ENCODE results near the gene CPPED1.
A peak's percentile ranks its signal among the peaks of the same experiment; 100 is the strongest.
"Not testable (repeated sequence)": the region's sequence is repeated elsewhere in the genome, so short reads cannot be mapped to it uniquely, and the experiment has no call there.

The CPPED1 gene

DNA sequence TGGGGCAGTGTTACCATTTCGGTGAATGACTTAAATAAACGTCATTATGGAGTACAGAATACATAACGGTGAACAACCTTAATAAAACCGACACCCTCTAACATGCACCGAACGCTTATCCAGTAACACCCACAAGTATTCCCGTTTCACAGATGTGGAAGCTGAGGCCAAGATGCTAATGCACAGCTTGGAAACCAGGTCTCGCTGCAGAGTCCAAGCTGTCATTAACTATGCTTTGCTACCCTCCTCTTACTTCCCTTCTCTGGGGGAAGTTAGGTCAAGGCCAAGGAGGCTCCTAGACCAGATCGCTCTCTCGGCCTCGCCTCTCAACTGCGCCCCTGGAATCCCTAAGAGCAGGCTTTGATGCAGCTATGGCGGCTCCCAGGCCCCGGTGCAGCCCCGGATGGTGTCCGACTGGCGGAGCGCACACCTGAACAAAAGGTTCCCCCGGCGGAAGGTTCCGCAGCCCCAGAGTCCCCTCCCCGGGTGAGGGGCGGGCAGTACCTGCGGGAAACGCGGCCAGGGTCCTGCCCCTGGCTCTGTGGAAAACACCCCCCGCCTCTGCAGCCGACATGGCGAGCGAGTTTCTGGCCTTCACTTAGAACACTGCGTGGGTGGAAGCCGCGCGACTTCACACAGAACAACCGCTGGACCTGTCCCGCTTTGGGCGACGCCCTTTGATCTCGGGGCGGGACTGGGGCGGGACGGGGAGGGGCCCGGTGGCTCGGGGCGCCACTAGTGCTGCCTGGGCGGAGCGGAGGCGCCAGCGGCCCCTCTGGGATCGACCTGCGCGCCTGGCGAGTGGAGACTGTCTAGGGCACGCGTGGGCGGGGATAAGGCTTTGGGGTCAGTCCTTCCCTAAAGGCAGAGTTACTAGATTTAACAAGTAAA is at the start of gene CPPED1:
TSS of gene CPPED1 (minus strand) at position 685 of the 891 bp plus-strand sequence. CDS start at position 574, 111 bp downstream.
- DNase-seq (ENCODE audit: low spot score): peak; percentile 92
- FAIRE-seq: no peak

- no peak for FAIRE-seq
- no peak for DNase-seq (ENCODE audit: low spot score)
Observed at GRCh38 chr16:12850186-12850585, 46.5 kb upstream of the CPPED1 start.

GRCh38 chr16:12846592-12846991 is 42.9 kb upstream of the CPPED1 start:
- no peak for DNase-seq (ENCODE audit: low spot score)

GRCh38 chr16:12845282-12845681 is 41.6 kb upstream of the CPPED1 start:
- no peak for FAIRE-seq
- DNase-seq (ENCODE audit: low spot score): no peak

More at GRCh38 chr16:12846592-12846991, 42.9 kb upstream of the CPPED1 start:
- no peak for FAIRE-seq

GRCh38 chr16:12837756-12838155 is 34.1 kb upstream of the CPPED1 start:
- DNase-seq (ENCODE audit: low spot score): no peak
- FAIRE-seq: no peak

DNA sequence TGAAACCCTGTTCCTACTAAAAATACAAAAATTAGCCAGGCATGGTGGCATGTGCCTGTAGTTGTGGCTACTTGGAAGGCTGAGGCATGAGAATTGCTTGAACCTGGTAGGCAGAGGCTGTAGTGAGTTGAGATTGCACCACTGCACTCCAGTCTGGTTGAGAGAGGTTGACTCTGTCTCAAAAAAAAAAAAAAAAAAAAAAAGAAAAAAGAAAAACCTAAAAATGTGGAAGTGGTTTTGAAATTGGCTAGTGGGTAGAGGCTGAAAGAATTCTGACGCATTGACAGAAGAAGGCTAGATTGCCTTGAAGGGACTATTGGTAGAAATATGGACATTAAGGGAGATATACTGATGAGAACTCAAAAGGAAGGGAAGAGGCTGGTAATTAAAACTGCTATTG is 33.6 kb upstream of the CPPED1 start:
- no peak for DNase-seq (ENCODE audit: low spot score)
- no peak for FAIRE-seq

DNA sequence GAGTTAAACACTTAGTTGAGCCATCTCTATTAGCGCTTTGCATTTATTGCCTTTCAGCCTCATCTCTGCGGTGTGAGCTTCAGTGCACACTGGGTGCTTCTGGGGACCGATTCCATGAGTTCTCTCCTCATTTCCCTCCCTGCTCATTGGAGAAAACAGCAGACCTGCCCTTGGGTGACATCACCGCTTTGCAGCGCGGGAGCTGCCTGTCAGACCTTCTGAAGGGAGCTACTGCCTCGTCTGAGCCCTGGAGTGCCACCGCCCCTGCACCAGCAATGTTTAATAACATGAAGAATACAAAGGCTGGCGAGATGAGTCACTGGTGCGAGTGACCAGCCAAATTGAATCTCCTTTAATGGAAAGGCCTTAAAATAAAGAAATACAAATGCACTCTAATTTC is 30.2 kb upstream of the CPPED1 start:
- FAIRE-seq (peak; percentile 84), DNase-seq (ENCODE audit: low spot score) (peak; percentile 90)

DNA sequence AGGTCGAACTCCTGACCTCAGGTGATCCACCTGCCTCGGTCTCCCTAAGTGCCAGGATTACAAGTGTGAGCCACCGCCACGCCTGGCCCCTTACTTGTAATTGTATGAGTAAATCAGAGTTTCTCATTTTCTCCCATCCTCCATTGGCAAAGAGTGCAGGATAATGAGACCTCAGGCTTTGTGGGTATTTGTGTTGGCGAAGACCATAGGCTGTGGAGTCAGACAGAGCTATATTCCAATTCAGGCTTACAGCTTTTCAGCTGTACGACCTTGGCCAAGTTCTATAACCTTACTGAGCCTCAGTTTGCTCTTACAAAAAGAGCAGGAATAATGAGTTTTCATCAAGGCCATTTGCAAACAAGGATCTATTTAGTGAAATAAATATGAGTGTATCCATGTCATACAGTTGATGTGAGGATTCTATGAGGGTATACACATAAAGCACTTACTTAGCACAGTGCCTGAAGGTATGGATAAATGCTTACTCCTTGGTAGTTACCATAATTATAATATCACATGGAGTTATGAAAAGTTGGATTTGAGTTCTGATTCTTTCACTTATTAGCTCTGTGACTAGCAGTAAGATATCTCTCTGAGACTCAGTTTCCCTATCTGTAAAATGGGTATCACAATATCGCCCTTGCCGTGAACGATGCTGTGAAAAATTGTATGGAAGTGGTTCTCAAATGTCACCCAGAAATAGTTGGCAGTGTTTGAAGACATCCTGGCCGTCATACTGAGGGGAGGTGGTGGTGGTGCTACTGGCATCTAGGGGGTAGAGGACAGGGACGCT is 25.6 kb upstream of the CPPED1 start:
- FAIRE-seq: no peak
- no peak for DNase-seq (ENCODE audit: low spot score)

DNA sequence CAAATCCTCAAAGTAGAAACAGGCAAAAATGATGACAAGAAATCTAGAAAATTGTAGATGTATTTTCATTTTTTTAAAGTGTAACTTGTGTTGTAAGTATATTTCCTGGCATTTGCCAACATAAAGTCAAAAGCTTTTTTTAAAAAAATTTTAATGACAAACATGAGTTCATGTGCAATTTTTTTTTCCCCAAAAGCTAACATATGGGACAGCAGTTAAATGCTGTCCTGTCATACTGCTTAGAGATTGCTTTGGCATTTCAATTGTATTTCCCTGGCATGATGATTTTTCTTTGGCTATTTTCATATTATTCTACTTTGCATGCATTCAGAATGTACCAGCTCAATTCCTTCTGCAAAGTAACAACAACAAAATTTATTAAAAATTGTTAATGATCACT is 24.5 kb upstream of the CPPED1 start:
- DNase-seq (ENCODE audit: low spot score): no peak
- no peak for FAIRE-seq

GRCh38 chr16:12826559-12826958 is 22.9 kb upstream of the CPPED1 start:
- no peak for DNase-seq (ENCODE audit: low spot score)
- FAIRE-seq: no peak

DNA sequence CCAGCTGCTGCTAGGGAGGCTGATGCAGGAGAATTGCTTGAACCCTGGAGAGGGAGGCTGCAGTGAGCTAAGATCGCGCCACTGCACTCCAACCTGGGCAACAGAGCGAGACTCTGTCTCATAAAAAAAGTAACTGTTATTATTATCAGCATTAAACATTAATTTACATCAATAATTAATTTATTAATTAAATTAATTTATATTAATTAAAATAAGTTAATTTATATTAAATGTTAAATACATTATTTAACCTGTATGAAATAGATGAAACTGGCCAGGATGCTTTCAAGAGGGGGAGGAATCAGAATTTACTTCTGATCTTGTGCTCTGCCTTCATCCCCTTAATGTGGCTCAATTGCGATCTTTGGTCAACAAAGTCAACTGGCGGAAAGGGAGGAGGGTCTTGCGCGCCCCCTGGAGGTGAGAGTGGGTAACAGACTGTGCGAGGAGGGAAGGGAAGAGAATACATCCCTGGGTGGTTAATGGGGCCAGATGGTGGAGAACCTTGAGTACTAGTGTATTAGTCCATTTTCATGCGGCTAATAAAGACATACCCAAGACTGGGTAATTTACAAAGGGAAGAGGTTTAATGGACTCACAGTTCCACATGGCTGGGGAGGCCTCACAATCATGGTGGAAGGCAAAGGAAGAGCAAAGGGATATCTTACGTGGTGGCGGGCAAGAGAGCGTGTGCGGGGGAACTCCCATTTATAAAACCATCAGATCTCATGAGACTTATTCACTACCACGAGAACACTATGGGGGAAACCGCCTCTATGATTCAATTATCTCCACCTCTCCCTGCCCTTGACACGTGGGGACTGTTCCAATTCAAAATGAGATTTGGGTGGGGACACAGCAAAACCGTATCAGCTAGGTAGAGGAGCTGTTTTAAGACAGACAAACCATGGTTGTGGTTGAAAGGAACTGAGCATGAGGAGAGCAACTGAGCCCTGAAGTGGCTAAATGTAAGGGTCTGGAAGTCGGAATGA is 15.7 kb upstream of the CPPED1 start:
- DNase-seq (ENCODE audit: low spot score) (peak; percentile 80), FAIRE-seq (no peak)

DNA sequence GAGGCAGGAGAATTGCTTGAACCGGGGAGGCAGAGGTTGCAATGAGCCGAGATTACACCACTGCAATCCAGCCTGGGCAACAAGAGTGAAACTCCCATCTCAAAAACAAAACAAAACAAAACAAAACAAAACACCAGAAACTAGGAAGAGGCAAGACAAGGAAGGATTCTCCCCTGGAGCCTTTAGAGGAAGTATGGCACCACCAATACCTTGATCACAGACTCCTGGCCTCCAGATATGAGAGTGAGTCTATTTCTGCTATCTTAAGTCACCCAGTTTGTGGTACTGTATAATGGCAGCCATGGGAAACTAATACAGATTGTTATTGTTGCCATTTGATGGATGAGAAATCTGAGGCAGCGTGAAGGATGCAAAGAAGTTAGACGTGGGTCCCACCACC is 14.6 kb upstream of the CPPED1 start:
- DNase-seq (ENCODE audit: low spot score) (no peak), FAIRE-seq (no peak)

- not testable (repeated sequence) for FAIRE-seq; DNase-seq (ENCODE audit: low spot score)
Observed at GRCh38 chr16:12816791-12817214, 13.1 kb upstream of the CPPED1 start.

DNA sequence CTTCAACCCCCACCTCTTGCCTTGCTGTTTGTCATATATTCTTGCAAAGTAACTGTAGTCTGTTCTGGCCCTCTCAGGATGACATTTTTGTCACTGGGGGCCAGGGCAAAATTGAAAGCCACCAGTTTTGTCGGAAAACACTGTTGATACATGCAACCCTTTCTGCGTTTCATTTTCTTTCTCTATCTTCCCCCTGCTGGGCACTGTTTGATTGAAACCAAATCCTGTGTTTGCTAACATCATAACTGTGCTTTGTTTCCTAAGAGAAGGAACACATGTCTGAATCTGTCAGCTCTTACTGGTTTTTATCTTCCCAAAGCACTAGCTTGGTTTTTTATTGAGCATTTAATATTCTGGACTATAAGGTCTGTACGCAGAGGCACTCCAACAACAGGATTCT is 11.7 kb upstream of the CPPED1 start:
- no peak for DNase-seq (ENCODE audit: low spot score)
- FAIRE-seq: no peak

GRCh38 chr16:12813734-12814133 is 10.0 kb upstream of the CPPED1 start:
- DNase-seq (ENCODE audit: low spot score): not testable (repeated sequence)

DNA sequence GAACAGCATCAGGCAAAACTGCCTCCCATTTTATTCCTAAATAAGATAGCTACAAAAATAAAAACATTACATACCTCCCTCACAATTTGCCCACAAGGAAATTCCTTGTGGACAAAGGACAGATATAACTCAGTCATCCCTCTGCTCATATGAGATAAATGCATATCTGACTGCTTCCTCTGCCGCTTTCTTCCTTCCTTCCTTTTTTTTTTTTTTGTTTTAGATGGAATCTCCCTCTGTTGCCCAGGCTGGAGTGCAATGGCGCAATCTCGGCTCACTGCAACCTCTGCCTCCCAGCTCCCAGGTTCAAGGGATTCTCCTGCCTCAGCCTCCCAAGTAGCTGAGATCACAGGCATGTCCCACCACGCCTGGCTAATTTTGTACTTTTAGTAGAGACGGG is 9.6 kb upstream of the CPPED1 start:
- FAIRE-seq; DNase-seq (ENCODE audit: low spot score): not testable (repeated sequence)

More at GRCh38 chr16:12813734-12814133, 10.0 kb upstream of the CPPED1 start:
- not testable (repeated sequence) for FAIRE-seq

DNA sequence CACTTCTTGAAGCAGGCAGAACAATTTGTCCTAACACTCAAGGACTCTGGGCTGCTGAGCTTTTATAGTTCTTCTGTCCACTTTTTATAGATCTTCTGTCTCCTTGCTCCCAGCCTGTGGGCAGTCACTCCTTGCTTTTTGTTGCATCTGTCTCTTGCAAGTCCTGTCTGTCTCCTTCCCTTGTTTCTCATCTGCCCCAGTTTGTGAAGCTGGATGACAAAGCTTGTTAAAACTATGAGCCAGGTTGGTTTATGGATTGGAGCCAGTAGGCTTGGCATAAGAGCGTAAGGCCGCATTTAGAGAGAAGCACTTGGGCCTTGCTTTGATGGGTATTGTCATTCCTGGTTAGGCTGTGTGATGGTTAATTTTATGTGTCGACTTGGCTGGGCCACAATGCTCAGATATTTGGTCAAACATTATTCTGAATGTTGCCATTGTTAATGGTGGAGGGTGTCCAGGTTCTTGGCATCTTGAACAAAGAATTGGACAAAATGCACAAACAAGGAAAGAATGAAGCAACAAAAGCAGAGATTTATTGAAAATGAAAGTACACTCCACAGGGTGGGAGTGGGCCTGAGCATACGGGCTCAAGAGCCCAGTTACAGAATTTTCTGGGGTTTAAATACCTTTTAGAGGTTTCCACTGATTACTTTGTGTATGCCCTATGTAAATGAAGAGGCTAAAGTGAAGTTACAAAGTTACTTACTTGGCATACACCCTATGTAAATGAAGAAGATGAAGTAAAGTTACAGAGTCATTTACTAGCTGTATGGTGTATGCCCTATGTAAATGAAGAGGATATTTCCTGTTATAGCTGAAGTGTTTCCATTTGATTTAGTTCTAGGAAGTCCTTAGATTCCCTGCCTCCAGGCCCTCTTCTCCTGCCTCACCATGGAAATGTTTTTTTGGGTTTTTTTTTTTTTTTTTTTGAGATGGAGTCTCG is 8.0 kb upstream of the CPPED1 start:
- peak; percentile 20 for FAIRE-seq
- DNase-seq (ENCODE audit: low spot score): no peak

DNA sequence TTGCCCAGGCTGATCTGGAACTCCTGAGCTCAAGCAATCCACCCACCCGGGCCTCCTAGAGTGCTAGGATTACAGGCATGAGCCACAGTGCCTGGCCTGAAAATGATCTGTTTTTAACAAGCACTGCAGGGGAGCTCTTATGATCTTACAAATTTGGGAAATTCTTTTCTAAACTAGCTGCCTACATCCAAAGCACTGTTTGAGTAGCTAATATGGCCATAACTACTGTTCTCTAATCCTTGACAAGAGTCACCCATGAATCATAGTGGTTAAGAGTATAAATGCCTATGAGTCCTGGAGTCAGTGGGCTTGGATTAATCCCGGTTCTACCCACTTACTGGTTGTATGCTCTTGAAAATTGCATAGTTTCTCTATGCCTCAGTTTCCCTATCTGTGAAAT is 1.4 kb upstream of the CPPED1 start:
- FAIRE-seq (no peak), DNase-seq (ENCODE audit: low spot score) (no peak)

GRCh38 chr16:12804395-12804794 is 708 bp upstream of the CPPED1 start:
- FAIRE-seq (no peak), DNase-seq (ENCODE audit: low spot score) (no peak)

- DNase-seq (ENCODE audit: low spot score) (no peak), FAIRE-seq (no peak)
Observed at GRCh38 chr16:12802661-12803060, 1.0 kb downstream of the CPPED1 start.

All from urothelium cell line (cell line).